Spleen (tissue), 11 donors: Measurements from ENCODE around the gene YTHDF1. TPM values are rescaled to one million over a fixed set of nuclear protein-coding genes. Genes with fewer than 3 reads are reported as not detected.

ENCODE experiments used
- DNase-seq: peaks from one replicate; pipeline ENCODE4 v3.0.0-alpha.2; 2020
- H3K27ac ChIP-seq, 8 donors: fragments of 200-600 bp; sonication (generic) in 7 of 8; 1 replicate in 4 of 8; 2 replicates in 4 of 8; pipeline versions ENCODE4 v1.5.0 to v1.8.0; 2016 to 2021; ENCODE audit warnings: inconsistent platforms in 4 of 8, mild to moderate bottlenecking in 4 of 8, moderate library complexity in 1 of 8
- H3K27me3 ChIP-seq, 7 donors: fragments of 200-600 bp; sonication (generic) in 6 of 7; replicated peaks in 1 of 7; 1 replicate in 4 of 7; 2 replicates in 3 of 7; pipeline versions ENCODE4 v1.5.0 to v1.8.0; 2016 to 2021; ENCODE audit warnings: inconsistent platforms in 3 of 7, mild to moderate bottlenecking in 1 of 7
- H3K36me3 ChIP-seq, 6 donors: fragments of 200-600 bp; sonication (generic) in 5 of 6; 1 replicate in 4 of 6; 2 replicates in 2 of 6; pipeline versions ENCODE4 v1.5.0 to v1.8.0; 2016 to 2021; ENCODE audit warnings: inconsistent platforms in 2 of 6
- H3K4me1 ChIP-seq, 6 donors: fragments of 200-600 bp; sonication (generic) in 5 of 6; 1 replicate in 3 of 6; 2 replicates in 3 of 6; pipeline versions ENCODE4 v1.5.0 to v1.8.0; 2016 to 2021; ENCODE audit warnings: inconsistent platforms in 3 of 6
- H3K4me3 ChIP-seq, 8 donors: fragments of 200-600 bp; sonication (generic) in 7 of 8; 1 replicate in 4 of 8; 2 replicates in 4 of 8; pipeline versions ENCODE4 v1.5.0 to v1.8.0; 2016 to 2021; ENCODE audit warnings: inconsistent platforms in 4 of 8, mild to moderate bottlenecking in 4 of 8, moderate library complexity in 2 of 8
- H3K9me3 ChIP-seq, 8 donors: fragments of 200-600 bp; sonication (generic) in 7 of 8; 1 replicate in 4 of 8; 2 replicates in 4 of 8; pipeline versions ENCODE4 v1.5.0 to v1.8.0; 2016 to 2021; ENCODE audit warnings: inconsistent platforms in 4 of 8
- POLR2A ChIP-seq, 3 donors: fragments of 450-650 bp; IDR thresholded peaks; one replicate each; pipeline ENCODE4 v1.5.1; 2017; ENCODE audit warnings: antibody characterized with exemption in 3 of 3, mild to moderate bottlenecking in 1 of 3
- POLR2AphosphoS5 ChIP-seq, 3 donors: sonication (generic); formaldehyde crosslinking; IDR thresholded peaks; one replicate each; pipeline ENCODE4 v1.5.1; 2017; ENCODE audit warnings: antibody characterized with exemption in 3 of 3
- WGBS, 5 donors: extraction: QIAGEN DNeasy Blood & Tissue Kit in 3 of 5; methylation state at CpG; one replicate each; pipeline versions ENCODE4 v1.1.5 to v1.1.7; 2013 to 2018; 5-methylcytosine and 5-hydroxymethylcytosine counted together
- intact Hi-C: fragments of 100-400 bp; cut with DNase I; formaldehyde crosslinking; loops from one replicate; pipeline ENCODE4 v1.15.0; 2023; ENCODE audit warnings: low total_unique reads
- polyA plus RNA-seq, 3 donors: library from polyadenylated mRNA; stranded (reverse); fragments of 200-250 nt; gene quantifications; one replicate each; pipeline ENCODE4 v1.2.1, GENCODE V29; 2013
- total RNA-seq, 7 donors: library from RNA; depleted of rRNA in 3 of 7; stranded (reverse); fragments of >200 nt in 3 of 7; fragmentation: NEBNext Ultra II Directional in 4 of 7; extraction: Animal tissue kit (Norgen Biotek cat#: 25700) in 4 of 7; gene quantifications; one replicate each; pipeline versions ENCODE4 v1.1.0 to v1.2.1, GENCODE V29; 2016 to 2021
- TF ChIP-seq, protein P1 (sequence below), 11 experiments: fragments of 200-600 bp in 7 of 11; fragments of 450-650 bp in 4 of 11; sonication (generic) in 4 of 11; IDR thresholded peaks in 8 of 11; conservative IDR thresholded peaks in 3 of 11; 1 replicate in 7 of 11; 2 replicates in 4 of 11; pipeline versions ENCODE4 v1.4.0 to v1.8.0; 2016 to 2021; ENCODE audit warnings: antibody characterized with exemption in 11 of 11, inconsistent platforms in 4 of 11, mild to moderate bottlenecking in 1 of 11
- donor health status: healthy with polysubstance abuse.
- donor health status: DM: no; HTN: no; CAD: no; lungs with moderate emphysema.
- donor health status: DM: no; HTN: no; CAD: no.
- donor health status: Bipolar disorder and iron deficiency.
- donor health status: healthy.
- donor health status: DM: no; HTN: no; CAD: no.
- donor health status: DM: yes; HTN: yes; CAD: no.

Gene YTHDF1
- total and polyA plus RNA-seq, 10 donors, result 18.8 to 41.6 (median 33.0) TPM

DNA sequence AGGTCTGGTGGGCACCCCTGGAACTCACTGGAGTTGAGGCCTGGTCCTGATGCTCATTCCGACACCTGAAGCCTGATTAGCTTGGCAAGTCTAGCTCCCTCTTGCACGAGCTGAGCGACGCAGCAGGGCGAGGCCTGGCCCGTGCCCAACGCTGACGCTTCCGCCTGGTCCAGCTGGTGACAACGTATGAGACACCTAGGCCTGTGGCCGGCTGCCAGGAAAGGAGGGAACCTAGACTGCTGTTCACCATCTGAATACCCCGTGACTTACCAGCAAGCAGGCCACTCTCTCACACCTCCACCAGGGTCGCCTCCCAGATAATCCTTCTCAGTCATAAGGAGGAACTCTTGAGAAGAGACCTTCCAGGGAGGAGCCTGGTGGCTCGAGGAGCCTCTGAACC lies 24.5 kb downstream of the YTHDF1 start:
- peaks cover 0 to 26% (median 14%) of the 10 kb centered on the region in 6 donors for H3K36me3 ChIP-seq
- intact Hi-C loops, result no loop called here
- TF ChIP-seq POLR2AphosphoS5 (IDR thresholded peaks at IDR 0.05) (peak in 1 of 3 donors; percentile 19), POLR2A (IDR thresholded peaks at IDR 0.05) (no peak)
- TF ChIP-seq, protein P1, sequence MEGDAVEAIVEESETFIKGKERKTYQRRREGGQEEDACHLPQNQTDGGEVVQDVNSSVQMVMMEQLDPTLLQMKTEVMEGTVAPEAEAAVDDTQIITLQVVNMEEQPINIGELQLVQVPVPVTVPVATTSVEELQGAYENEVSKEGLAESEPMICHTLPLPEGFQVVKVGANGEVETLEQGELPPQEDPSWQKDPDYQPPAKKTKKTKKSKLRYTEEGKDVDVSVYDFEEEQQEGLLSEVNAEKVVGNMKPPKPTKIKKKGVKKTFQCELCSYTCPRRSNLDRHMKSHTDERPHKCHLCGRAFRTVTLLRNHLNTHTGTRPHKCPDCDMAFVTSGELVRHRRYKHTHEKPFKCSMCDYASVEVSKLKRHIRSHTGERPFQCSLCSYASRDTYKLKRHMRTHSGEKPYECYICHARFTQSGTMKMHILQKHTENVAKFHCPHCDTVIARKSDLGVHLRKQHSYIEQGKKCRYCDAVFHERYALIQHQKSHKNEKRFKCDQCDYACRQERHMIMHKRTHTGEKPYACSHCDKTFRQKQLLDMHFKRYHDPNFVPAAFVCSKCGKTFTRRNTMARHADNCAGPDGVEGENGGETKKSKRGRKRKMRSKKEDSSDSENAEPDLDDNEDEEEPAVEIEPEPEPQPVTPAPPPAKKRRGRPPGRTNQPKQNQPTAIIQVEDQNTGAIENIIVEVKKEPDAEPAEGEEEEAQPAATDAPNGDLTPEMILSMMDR (IDR thresholded peaks at IDR 0.05 in 8 of 11, conservative IDR thresholded peaks at IDR 0.05 in 3 of 11), result no peak
- DNase-seq, result no peak
- WGBS, 5 donors, result 84 to 87% (median 84%) methylated on average over 14 of the region's 14 CpGs
- H3K27me3 ChIP-seq, result no peaks in the 10 kb centered on the region
- no peak overlapping the region for H3K27ac ChIP-seq
- H3K9me3 ChIP-seq, result no peaks in the 10 kb centered on the region
- no peaks in the 10 kb centered on the region for H3K4me1 ChIP-seq
- H3K4me3 ChIP-seq, result no peak overlapping the region

DNA sequence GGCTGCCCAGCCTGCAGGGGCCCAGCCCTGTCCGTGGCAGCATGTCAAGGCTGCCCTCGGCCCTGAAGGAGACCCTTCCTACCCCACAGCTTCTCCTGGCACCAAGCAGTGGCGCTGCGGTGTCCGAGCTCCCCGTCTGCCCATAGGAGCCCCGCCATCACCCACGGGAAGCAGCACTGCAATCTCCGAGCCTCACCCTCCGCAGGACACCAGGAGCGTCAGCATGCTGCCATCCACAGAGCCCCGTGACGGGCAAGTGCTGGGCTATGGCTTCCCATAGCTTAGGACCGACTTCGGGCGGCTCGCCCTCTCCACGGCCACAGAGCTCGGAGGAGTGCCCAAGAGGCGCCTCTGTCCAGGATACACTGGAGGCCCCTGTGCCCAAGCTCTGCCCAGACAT lies 25.1 kb downstream of the YTHDF1 start:
- Histone ChIP-seq H3K4me1 (no peaks in the 10 kb centered on the region), H3K27ac (no peak overlapping the region), H3K4me3 (no peak overlapping the region), H3K36me3 (peaks cover 0 to 20% (median 12%) of the 10 kb centered on the region in 6 donors), H3K9me3 (no peaks in the 10 kb centered on the region), H3K27me3 (no peaks in the 10 kb centered on the region)
- WGBS, 5 donors, result 89 to 94% (median 91%) methylated on average over 11 to 20 of the region's 20 CpGs
- intact Hi-C loops, result no loop called here
- no peak for TF ChIP-seq POLR2AphosphoS5 (IDR thresholded peaks at IDR 0.05)
- TF ChIP-seq, protein P1 (IDR thresholded peaks at IDR 0.05 in 8 of 11, conservative IDR thresholded peaks at IDR 0.05 in 3 of 11), result no peak
- TF ChIP-seq POLR2A (IDR thresholded peaks at IDR 0.05), result no peak
- DNase-seq, result peak; percentile 72

DNA sequence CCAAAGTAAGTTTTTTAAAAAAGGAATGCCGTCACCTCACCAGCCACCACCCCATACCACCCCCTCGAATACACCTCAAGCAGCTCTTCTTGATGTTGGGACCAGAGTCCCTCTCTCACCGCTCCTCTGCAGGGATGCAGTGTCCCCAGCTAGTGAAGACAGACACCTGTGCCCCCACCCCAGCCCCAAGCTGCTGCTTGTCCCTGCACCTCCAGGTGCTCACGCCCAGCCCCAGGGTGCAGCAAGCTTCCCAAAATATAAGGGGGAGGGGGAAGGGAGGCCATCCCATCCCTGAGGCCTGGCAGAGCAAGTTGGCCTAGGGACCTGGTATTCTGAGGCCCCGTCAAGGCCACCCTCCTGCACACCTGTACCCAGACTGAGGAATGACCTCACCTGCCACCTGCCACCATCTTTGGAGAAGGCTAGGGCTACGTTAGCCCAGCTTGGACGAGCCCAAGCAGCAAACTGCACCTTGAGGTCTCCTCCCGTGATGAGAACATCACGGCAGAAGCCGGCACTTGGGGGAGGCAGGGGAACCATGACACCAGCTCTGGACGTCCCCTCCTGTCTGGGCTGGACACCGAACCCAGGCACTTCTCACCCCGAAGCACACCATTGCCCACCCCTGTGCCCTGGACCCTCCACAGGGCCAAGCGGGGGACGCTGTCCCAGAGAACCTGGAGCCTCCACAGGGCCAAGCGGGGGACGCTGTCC lies 25.9 kb downstream of the YTHDF1 start:
- no peak for DNase-seq
- H3K36me3 ChIP-seq, result peaks cover 0 to 12% (median 4%) of the 10 kb centered on the region in 6 donors
- 88 to 94% (median 91%) methylated on average over 13 to 17 of the region's 17 CpGs for WGBS, 5 donors

DNA sequence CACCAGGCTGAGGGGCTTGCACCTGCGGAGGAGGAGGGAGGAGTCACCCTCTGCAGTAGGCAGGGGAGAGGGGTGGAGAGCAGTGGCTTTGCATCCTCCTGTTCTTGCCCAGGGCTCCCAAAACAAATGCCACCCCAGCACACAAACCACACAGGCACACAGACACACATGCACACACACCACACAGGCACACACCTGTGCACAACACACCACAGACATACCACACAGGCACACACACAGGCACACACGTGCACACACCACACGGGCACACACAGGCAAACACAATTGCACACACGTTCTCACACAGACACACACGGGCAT lies 26.6 kb downstream of the YTHDF1 start:
- Histone ChIP-seq H3K27me3 (no peaks in the 10 kb centered on the region), H3K36me3 (peaks cover 0 to 4% (median 0%) of the 10 kb centered on the region in 6 donors), H3K27ac (no peak overlapping the region), H3K4me3 (no peak overlapping the region), H3K9me3 (no peaks in the 10 kb centered on the region), H3K4me1 (no peaks in the 10 kb centered on the region)
- 81 to 91% (median 87%) methylated on average over 4 to 5 of the region's 5 CpGs for WGBS, 5 donors
- intact Hi-C loops, result no loop called here
- DNase-seq, result no peak
- TF ChIP-seq, protein P1 (IDR thresholded peaks at IDR 0.05 in 8 of 11, conservative IDR thresholded peaks at IDR 0.05 in 3 of 11), result no peak
- TF ChIP-seq POLR2AphosphoS5 (IDR thresholded peaks at IDR 0.05) (no peak), POLR2A (IDR thresholded peaks at IDR 0.05) (no peak)

More for the DNA sequence above, 25.9 kb downstream of the YTHDF1 start:
- H3K27ac ChIP-seq, result no peak overlapping the region
- no peaks in the 10 kb centered on the region for H3K4me1 ChIP-seq
- H3K27me3 ChIP-seq, result no peaks in the 10 kb centered on the region
- TF ChIP-seq, protein P1 (IDR thresholded peaks at IDR 0.05 in 8 of 11, conservative IDR thresholded peaks at IDR 0.05 in 3 of 11), result no peak
- no peak for TF ChIP-seq POLR2A (IDR thresholded peaks at IDR 0.05)
- intact Hi-C loops, result no loop called here
- H3K4me3 ChIP-seq, result no peak overlapping the region
- H3K9me3 ChIP-seq, result no peaks in the 10 kb centered on the region
